ENCODE data around the gene IGFBP2. TPM values are rescaled to one million over a fixed set of nuclear protein-coding genes. Genes with fewer than 3 reads are reported as not detected.

The IGFBP2 gene
- total and polyA plus RNA-seq, 2 of the 8 experiments (the other 6 are each of a cell fraction or from before 2014, with no cell fraction given) = 326 to 782 TPM

- TF ChIP-seq CHD7 (IDR thresholded peaks at IDR 0.05; ENCODE audit: insufficient replicate concordance, low read length) = no peak
- TF ChIP-seq SIRT6 (IDR thresholded peaks at IDR 0.05; ENCODE audit: low read length) = no peak
- TF ChIP-seq NRF1 (IDR thresholded peaks at IDR 0.05; ENCODE audit: low read depth, low read length) = no peak
- TF ChIP-seq KDM4A (IDR thresholded peaks at IDR 0.05; ENCODE audit: low read depth, low read length, severe bottlenecking) = no peak
- TF ChIP-seq CBX8 (IDR thresholded peaks at IDR 0.05; ENCODE audit: borderline replicate concordance, low read depth, low read length) = no peak
- TF ChIP-seq RNF2 (IDR thresholded peaks at IDR 0.05; ENCODE audit: borderline replicate concordance, low read depth, low read length, missing control alignments, poor library complexity, severe bottlenecking) = no peak
- TF ChIP-seq ATF2 (IDR thresholded peaks at IDR 0.05; ENCODE audit: low read length) = no peak
- TF ChIP-seq RFX5 (IDR thresholded peaks at IDR 0.05; ENCODE audit: borderline replicate concordance, low read depth, low read length) = no peak
- TF ChIP-seq BCL11A (IDR thresholded peaks at IDR 0.05; ENCODE audit: low read depth in 2 of 2, low read length in 2 of 2) = no peak
- TF ChIP-seq TCF12 (IDR thresholded peaks at IDR 0.05; ENCODE audit: low read depth, low read length) = no peak
Observed at GRCh38 chr2:216661051-216661450, 27.8 kb downstream of the IGFBP2 start (continued).

Measured in H1 (cell line).